ENCODE data around the gene RP9.
"Not testable (repeated sequence)": the region's sequence is repeated elsewhere in the genome, so short reads cannot be mapped to it uniquely, and the experiment has no call there.

Gene RP9

GRCh38 chr7:33094745-33095275 lies 14.4 kb downstream of the RP9 start:
- no CpG with 5 or more reads among the region's 6 CpGs for WGBS, 2 donors (ENCODE audit: extremely low coverage in 2 of 2, insufficient read length in 2 of 2, insufficient replicate concordance in 1 of 2)

GRCh38 chr7:33093266-33093665 lies 15.9 kb downstream of the RP9 start:
- Histone ChIP-seq H3K27ac (replicated peaks; ENCODE audit: low read length) (no peak overlapping the region), H2BK5ac (ENCODE audit: low read length) (no peak overlapping the region), H3K36me3 (replicated peaks in 1 of 2; ENCODE audit: control insufficient read depth in 2 of 2, insufficient read depth in 2 of 2, low read length in 2 of 2) (peaks cover 21 to 54% of the 10 kb centered on the region in 2 donors), H2AFZ (ENCODE audit: low read length) (no peak overlapping the region), H3K9ac (ENCODE audit: low read depth, low read length, poor library complexity) (no peak overlapping the region), H2BK120ac (ENCODE audit: low read depth, low read length) (no peak overlapping the region), H3K9me3 (replicated peaks in 1 of 2; ENCODE audit: control insufficient read depth in 2 of 2, insufficient read depth in 1 of 2, low read depth in 1 of 2, low read length in 2 of 2) (no peaks in the 10 kb centered on the region), H2BK12ac (ENCODE audit: low read length) (no peak overlapping the region), H3K27me3 (ENCODE audit: control insufficient read depth in 3 of 3, insufficient read depth in 3 of 3, low read depth in 1 of 3, low read length in 3 of 3) (no peaks in the 10 kb centered on the region), H2AK5ac (ENCODE audit: low read depth, low read length) (no peak overlapping the region), H4K8ac (ENCODE audit: low read depth, low read length) (no peak overlapping the region), H3K4ac (ENCODE audit: low read length) (no peak overlapping the region), H3K4me3 (ENCODE audit: low read length in 2 of 2) (no peak overlapping the region), H3K23ac (ENCODE audit: low read depth, low read length, poor library complexity) (no peak overlapping the region), H2BK15ac (ENCODE audit: low read length) (no peak overlapping the region), H3K4me2 (ENCODE audit: insufficient read depth, low read length, poor library complexity, severe bottlenecking) (no peak overlapping the region), H3K79me1 (ENCODE audit: low read depth, low read length) (no peaks in the 10 kb centered on the region), H3K4me1 (ENCODE audit: control insufficient read depth in 2 of 2, insufficient read depth in 1 of 2, low read depth in 1 of 2, low read length in 2 of 2) (no peaks in the 10 kb centered on the region), H3K18ac (ENCODE audit: low read length) (no peak overlapping the region), H3K14ac (ENCODE audit: low read length) (no peak overlapping the region), H4K91ac (ENCODE audit: low read depth, low read length, poor library complexity) (no peak overlapping the region)
- no CpG with 5 or more reads among the region's 4 CpGs for WGBS, 2 donors (ENCODE audit: extremely low coverage in 2 of 2, insufficient read length in 2 of 2, insufficient replicate concordance in 1 of 2)
- no peak for DNase-seq (ENCODE audit: low spot score)

More at GRCh38 chr7:33094745-33095275, 14.4 kb downstream of the RP9 start:
- not testable (repeated sequence) for H3K4me3 ChIP-seq (ENCODE audit: low read length in 2 of 2); H3K18ac ChIP-seq (ENCODE audit: low read length); H2BK120ac ChIP-seq (ENCODE audit: low read depth, low read length); H3K23ac ChIP-seq (ENCODE audit: low read depth, low read length, poor library complexity); H2BK15ac ChIP-seq (ENCODE audit: low read length); H3K4me2 ChIP-seq (ENCODE audit: insufficient read depth, low read length, poor library complexity, severe bottlenecking); H3K9me3 ChIP-seq (replicated peaks in 1 of 2; ENCODE audit: control insufficient read depth in 2 of 2, insufficient read depth in 1 of 2, low read depth in 1 of 2, low read length in 2 of 2); H3K4me1 ChIP-seq (ENCODE audit: control insufficient read depth in 2 of 2, insufficient read depth in 1 of 2, low read depth in 1 of 2, low read length in 2 of 2); H4K8ac ChIP-seq (ENCODE audit: low read depth, low read length); H3K14ac ChIP-seq (ENCODE audit: low read length); H3K79me1 ChIP-seq (ENCODE audit: low read depth, low read length); H4K91ac ChIP-seq (ENCODE audit: low read depth, low read length, poor library complexity); DNase-seq (ENCODE audit: low spot score); H2BK12ac ChIP-seq (ENCODE audit: low read length); H3K27ac ChIP-seq (replicated peaks; ENCODE audit: low read length); H2BK5ac ChIP-seq (ENCODE audit: low read length); H2AFZ ChIP-seq (ENCODE audit: low read length); H3K27me3 ChIP-seq (ENCODE audit: control insufficient read depth in 3 of 3, insufficient read depth in 3 of 3, low read depth in 1 of 3, low read length in 3 of 3); H2AK5ac ChIP-seq (ENCODE audit: low read depth, low read length); H3K9ac ChIP-seq (ENCODE audit: low read depth, low read length, poor library complexity); H3K4ac ChIP-seq (ENCODE audit: low read length)
- H3K36me3 ChIP-seq (replicated peaks in 1 of 2; ENCODE audit: control insufficient read depth in 2 of 2, insufficient read depth in 2 of 2, low read length in 2 of 2), result peaks cover 29 to 69% of the 10 kb centered on the region in 2 donors

GRCh38 chr7:33091641-33092191 lies 17.5 kb downstream of the RP9 start:
- no peak overlapping the region for H3K27ac ChIP-seq (replicated peaks; ENCODE audit: low read length)
- no CpG with 5 or more reads among the region's 5 CpGs for WGBS, 2 donors (ENCODE audit: extremely low coverage in 2 of 2, insufficient read length in 2 of 2, insufficient replicate concordance in 1 of 2)
- H3K27me3 ChIP-seq (ENCODE audit: control insufficient read depth in 3 of 3, insufficient read depth in 3 of 3, low read depth in 1 of 3, low read length in 3 of 3), result no peaks in the 10 kb centered on the region
- H2BK15ac ChIP-seq (ENCODE audit: low read length), result no peak overlapping the region
- H2AFZ ChIP-seq (ENCODE audit: low read length), result no peak overlapping the region
- no peak overlapping the region for H4K91ac ChIP-seq (ENCODE audit: low read depth, low read length, poor library complexity)
- H3K9ac ChIP-seq (ENCODE audit: low read depth, low read length, poor library complexity), result no peak overlapping the region
- H3K4me2 ChIP-seq (ENCODE audit: insufficient read depth, low read length, poor library complexity, severe bottlenecking), result no peak overlapping the region
- H3K18ac ChIP-seq (ENCODE audit: low read length), result no peak overlapping the region
- no peak overlapping the region for H3K23ac ChIP-seq (ENCODE audit: low read depth, low read length, poor library complexity)
- H2BK12ac ChIP-seq (ENCODE audit: low read length), result no peak overlapping the region
- no peak overlapping the region for H2BK120ac ChIP-seq (ENCODE audit: low read depth, low read length)
- H3K79me1 ChIP-seq (ENCODE audit: low read depth, low read length), result no peaks in the 10 kb centered on the region
- no peak overlapping the region for H2BK5ac ChIP-seq (ENCODE audit: low read length)
- no peak for DNase-seq (ENCODE audit: low spot score)
- no peak overlapping the region for H4K8ac ChIP-seq (ENCODE audit: low read depth, low read length)
- H2AK5ac ChIP-seq (ENCODE audit: low read depth, low read length), result no peak overlapping the region
- H3K36me3 ChIP-seq (replicated peaks in 1 of 2; ENCODE audit: control insufficient read depth in 2 of 2, insufficient read depth in 2 of 2, low read length in 2 of 2), result peaks cover 15 to 39% of the 10 kb centered on the region in 2 donors
- no peak overlapping the region for H3K14ac ChIP-seq (ENCODE audit: low read length)
- no peaks in the 10 kb centered on the region for H3K9me3 ChIP-seq (replicated peaks in 1 of 2; ENCODE audit: control insufficient read depth in 2 of 2, insufficient read depth in 1 of 2, low read depth in 1 of 2, low read length in 2 of 2)
- H3K4me1 ChIP-seq (ENCODE audit: control insufficient read depth in 2 of 2, insufficient read depth in 1 of 2, low read depth in 1 of 2, low read length in 2 of 2), result no peaks in the 10 kb centered on the region
- H3K4ac ChIP-seq (ENCODE audit: low read length), result no peak overlapping the region
- H3K4me3 ChIP-seq (ENCODE audit: low read length in 2 of 2), result no peak overlapping the region

- Histone ChIP-seq H3K79me1 (ENCODE audit: low read depth, low read length) (no peaks in the 10 kb centered on the region), H3K23ac (ENCODE audit: low read depth, low read length, poor library complexity) (no peak overlapping the region), H3K27ac (replicated peaks; ENCODE audit: low read length) (no peak overlapping the region), H3K4me1 (ENCODE audit: control insufficient read depth in 2 of 2, insufficient read depth in 1 of 2, low read depth in 1 of 2, low read length in 2 of 2) (no peaks in the 10 kb centered on the region), H2AFZ (ENCODE audit: low read length) (no peak overlapping the region), H3K4me3 (ENCODE audit: low read length in 2 of 2) (no peak overlapping the region), H3K9me3 (replicated peaks in 1 of 2; ENCODE audit: control insufficient read depth in 2 of 2, insufficient read depth in 1 of 2, low read depth in 1 of 2, low read length in 2 of 2) (no peaks in the 10 kb centered on the region), H2BK15ac (ENCODE audit: low read length) (no peak overlapping the region), H4K91ac (ENCODE audit: low read depth, low read length, poor library complexity) (no peak overlapping the region), H3K18ac (ENCODE audit: low read length) (no peak overlapping the region), H2BK5ac (ENCODE audit: low read length) (no peak overlapping the region), H3K4me2 (ENCODE audit: insufficient read depth, low read length, poor library complexity, severe bottlenecking) (no peak overlapping the region), H2BK12ac (ENCODE audit: low read length) (no peak overlapping the region), H3K9ac (ENCODE audit: low read depth, low read length, poor library complexity) (no peak overlapping the region), H3K27me3 (ENCODE audit: control insufficient read depth in 3 of 3, insufficient read depth in 3 of 3, low read depth in 1 of 3, low read length in 3 of 3) (no peaks in the 10 kb centered on the region), H3K4ac (ENCODE audit: low read length) (no peak overlapping the region), H4K8ac (ENCODE audit: low read depth, low read length) (no peak overlapping the region), H3K14ac (ENCODE audit: low read length) (no peak overlapping the region), H2AK5ac (ENCODE audit: low read depth, low read length) (no peak overlapping the region), H3K36me3 (replicated peaks in 1 of 2; ENCODE audit: control insufficient read depth in 2 of 2, insufficient read depth in 2 of 2, low read length in 2 of 2) (peaks cover 10 to 33% of the 10 kb centered on the region in 2 donors), H2BK120ac (ENCODE audit: low read depth, low read length) (no peak overlapping the region)
- WGBS, 2 donors (ENCODE audit: extremely low coverage in 2 of 2, insufficient read length in 2 of 2, insufficient replicate concordance in 1 of 2), result no CpG with 5 or more reads among the region's 4 CpGs
- no peak for DNase-seq (ENCODE audit: low spot score)
These were observed 18.1 kb downstream of the RP9 start for GRCh38 chr7:33091111-33091531.
